HL-60 (cell line): Measurements from ENCODE around the gene ANKRD34B.
A peak's percentile ranks its signal among the peaks of the same experiment; 100 is the strongest.

ENCODE experiments used
- DNase-seq, 2 experiments: peaks; one replicate each; pipeline ENCODE4 v3.0.0-alpha.2; 2010 to 2020; ENCODE audit warnings: low read depth in 1 of 2, low spot score in 1 of 2
- H3K27ac ChIP-seq: fragments of 250-450 bp; sonication (Bioruptor Pico); replicated peaks from 2 replicates; pipeline ENCODE4 v1.5.1; 2020; ENCODE audit warnings: mild to moderate bottlenecking, moderate library complexity
- H3K27me3 ChIP-seq: fragments of 250-450 bp; sonication (Bioruptor Pico); 2 replicates; pipeline ENCODE4 v1.5.1; 2021; ENCODE audit warnings: mild to moderate bottlenecking, moderate library complexity; ENCODE audit not compliant: insufficient read depth, poor library complexity, severe bottlenecking
- H3K4me3 ChIP-seq: replicated peaks from 2 replicates; pipeline ENCODE4 v1.5.1; 2011; ENCODE audit warnings: mild to moderate bottlenecking, control low read depth, low read length; ENCODE audit not compliant: insufficient read depth
- CTCF ChIP-seq: IDR thresholded peaks from one replicate; pipeline ENCODE4 v1.5.1; 2011; ENCODE audit warnings: low read length, control low read depth, inconsistent platforms; ENCODE audit not compliant: insufficient read depth
- GABPA ChIP-seq: IDR thresholded peaks from 2 replicates; pipeline ENCODE4 v1.6.1; 2012; ENCODE audit warnings: low read depth
- POLR2AphosphoS5 ChIP-seq: IDR thresholded peaks from 2 replicates; pipeline ENCODE4 v1.6.1; 2012; ENCODE audit warnings: low read depth
- REST ChIP-seq: IDR thresholded peaks from 2 replicates; pipeline ENCODE4 v1.6.1; 2012; ENCODE audit warnings: low read depth; ENCODE audit not compliant: insufficient replicate concordance
- SPI1 ChIP-seq: IDR thresholded peaks from 2 replicates; pipeline ENCODE4 v1.6.1; 2012; ENCODE audit warnings: low read depth, mild to moderate bottlenecking, borderline replicate concordance

ANKRD34B gene

GRCh38 chr5:80576383-80576782 is 6.3 kb upstream of the ANKRD34B start:
- TF ChIP-seq SPI1, result no peak
- TF ChIP-seq POLR2AphosphoS5, result no peak
- no peak for TF ChIP-seq GABPA
- no peak for TF ChIP-seq REST
- TF ChIP-seq CTCF, result no peak
- DNase-seq, result no peak
- H3K4me3 ChIP-seq, result no peak overlapping the region
- H3K27ac ChIP-seq, result no peak overlapping the region
- no peaks in the 10 kb centered on the region for H3K27me3 ChIP-seq

- DNase-seq, result no peak
- TF ChIP-seq SPI1 (no peak), REST (no peak), GABPA (no peak), CTCF (no peak), POLR2AphosphoS5 (no peak)
- no peak overlapping the region for H3K27ac ChIP-seq
- no peak overlapping the region for H3K4me3 ChIP-seq
- peaks cover 17% of the 10 kb centered on the region for H3K27me3 ChIP-seq
These were observed 3.0 kb upstream of the ANKRD34B start for GRCh38 chr5:80573062-80573461.

- TF ChIP-seq SPI1, result no peak
- no peak for TF ChIP-seq CTCF
- no peak for TF ChIP-seq POLR2AphosphoS5
- TF ChIP-seq REST, result no peak
- no peak for TF ChIP-seq GABPA
- H3K4me3 ChIP-seq, result peak overlapping the region; percentile 37
- peaks cover 18% of the 10 kb centered on the region for H3K27me3 ChIP-seq
- no peak overlapping the region for H3K27ac ChIP-seq
- DNase-seq, result no peak
These were observed 757 bp downstream of the ANKRD34B start for GRCh38 chr5:80569086-80569960.
